ENCODE measurements around the gene RTP3.

RTP3 gene

DNA sequence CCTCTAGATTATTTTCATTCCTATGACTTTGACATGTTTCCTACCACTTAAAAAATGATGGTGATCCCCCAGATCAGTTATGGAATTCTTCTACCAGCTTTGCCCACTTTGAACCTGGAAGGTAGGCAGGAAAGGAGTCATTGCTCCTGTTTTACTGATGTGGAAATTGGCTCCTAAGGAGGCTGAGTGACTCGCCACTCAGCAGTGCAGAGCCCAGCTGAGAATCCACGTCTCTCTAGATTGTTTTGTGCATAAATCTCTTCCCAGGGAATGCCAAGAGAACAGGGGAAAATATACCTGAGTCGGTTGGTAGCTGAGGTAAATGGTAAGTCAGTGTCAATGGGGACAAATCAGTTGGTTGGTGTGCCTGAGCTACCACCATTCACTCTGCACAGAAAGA lies 37.7 kb upstream of the RTP3 start:
- Histone ChIP-seq H2AFZ (ENCODE audit: low read depth, low read length) (no peak overlapping the region), H3K27me3 (ENCODE audit: low read depth, low read length) (peaks cover 60% of the 10 kb centered on the region), H3K4me3 (ENCODE audit: low read length) (no peak overlapping the region), H3K79me2 (ENCODE audit: low read length) (no peaks in the 10 kb centered on the region), H4K20me1 (ENCODE audit: insufficient read depth, low read length) (no peaks in the 10 kb centered on the region), H3K9me3 (ENCODE audit: insufficient read depth, low read length) (no peaks in the 10 kb centered on the region), H3K27ac (ENCODE audit: low read length) (no peak overlapping the region), H3K9ac (ENCODE audit: low read length) (no peak overlapping the region), H3K4me1 (ENCODE audit: low read length) (peaks cover 4% of the 10 kb centered on the region; the same call in 1 of the 2 replicates), H3K36me3 (replicated peaks; ENCODE audit: low read depth, low read length) (no peaks in the 10 kb centered on the region), H3K4me2 (ENCODE audit: low read length) (no peak overlapping the region)
- TF ChIP-seq EZH2phosphoT487 (IDR thresholded peaks at IDR 0.05; ENCODE audit: low read depth): no peak
- TF ChIP-seq, protein P1, sequence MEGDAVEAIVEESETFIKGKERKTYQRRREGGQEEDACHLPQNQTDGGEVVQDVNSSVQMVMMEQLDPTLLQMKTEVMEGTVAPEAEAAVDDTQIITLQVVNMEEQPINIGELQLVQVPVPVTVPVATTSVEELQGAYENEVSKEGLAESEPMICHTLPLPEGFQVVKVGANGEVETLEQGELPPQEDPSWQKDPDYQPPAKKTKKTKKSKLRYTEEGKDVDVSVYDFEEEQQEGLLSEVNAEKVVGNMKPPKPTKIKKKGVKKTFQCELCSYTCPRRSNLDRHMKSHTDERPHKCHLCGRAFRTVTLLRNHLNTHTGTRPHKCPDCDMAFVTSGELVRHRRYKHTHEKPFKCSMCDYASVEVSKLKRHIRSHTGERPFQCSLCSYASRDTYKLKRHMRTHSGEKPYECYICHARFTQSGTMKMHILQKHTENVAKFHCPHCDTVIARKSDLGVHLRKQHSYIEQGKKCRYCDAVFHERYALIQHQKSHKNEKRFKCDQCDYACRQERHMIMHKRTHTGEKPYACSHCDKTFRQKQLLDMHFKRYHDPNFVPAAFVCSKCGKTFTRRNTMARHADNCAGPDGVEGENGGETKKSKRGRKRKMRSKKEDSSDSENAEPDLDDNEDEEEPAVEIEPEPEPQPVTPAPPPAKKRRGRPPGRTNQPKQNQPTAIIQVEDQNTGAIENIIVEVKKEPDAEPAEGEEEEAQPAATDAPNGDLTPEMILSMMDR (IDR thresholded peaks at IDR 0.05; ENCODE audit: low read depth, low read length): no peak

GRCh38 chr3:46462111-46462510 lies 35.7 kb upstream of the RTP3 start:
- Histone ChIP-seq H3K4me2 (ENCODE audit: low read length) (no peak overlapping the region; the same call in 1 of the 2 replicates), H3K9me3 (ENCODE audit: insufficient read depth, low read length) (no peaks in the 10 kb centered on the region), H3K27me3 (ENCODE audit: low read depth, low read length) (peaks cover 56% of the 10 kb centered on the region), H3K36me3 (replicated peaks; ENCODE audit: low read depth, low read length) (no peaks in the 10 kb centered on the region), H4K20me1 (ENCODE audit: insufficient read depth, low read length) (no peaks in the 10 kb centered on the region), H3K79me2 (ENCODE audit: low read length) (no peaks in the 10 kb centered on the region), H2AFZ (ENCODE audit: low read depth, low read length) (no peak overlapping the region), H3K4me3 (ENCODE audit: low read length) (no peak overlapping the region), H3K27ac (ENCODE audit: low read length) (no peak overlapping the region), H3K4me1 (ENCODE audit: low read length) (peaks cover 4% of the 10 kb centered on the region; the same call in 1 of the 2 replicates), H3K9ac (ENCODE audit: low read length) (no peak overlapping the region)
- TF ChIP-seq EZH2phosphoT487 (IDR thresholded peaks at IDR 0.05; ENCODE audit: low read depth): no peak
- TF ChIP-seq, protein P1 (IDR thresholded peaks at IDR 0.05; ENCODE audit: low read depth, low read length): peak; percentile 14; the same call in 1 of the 2 replicates

GRCh38 chr3:46462511-46462910 lies 35.3 kb upstream of the RTP3 start:
- no peaks in the 10 kb centered on the region for H4K20me1 ChIP-seq (ENCODE audit: insufficient read depth, low read length)
- no peak overlapping the region for H3K27ac ChIP-seq (ENCODE audit: low read length)
- no peak overlapping the region for H3K4me2 ChIP-seq (ENCODE audit: low read length)
- no peak overlapping the region for H2AFZ ChIP-seq (ENCODE audit: low read depth, low read length)
- H3K79me2 ChIP-seq (ENCODE audit: low read length): no peaks in the 10 kb centered on the region
- no peak overlapping the region for H3K9ac ChIP-seq (ENCODE audit: low read length)
- peaks cover 53% of the 10 kb centered on the region for H3K27me3 ChIP-seq (ENCODE audit: low read depth, low read length)
- H3K4me3 ChIP-seq (ENCODE audit: low read length): no peak overlapping the region
- H3K4me1 ChIP-seq (ENCODE audit: low read length): peaks cover 4% of the 10 kb centered on the region; the same call in 1 of the 2 replicates
- H3K9me3 ChIP-seq (ENCODE audit: insufficient read depth, low read length): no peaks in the 10 kb centered on the region
- no peaks in the 10 kb centered on the region for H3K36me3 ChIP-seq (replicated peaks; ENCODE audit: low read depth, low read length)
- TF ChIP-seq, protein P1 (IDR thresholded peaks at IDR 0.05; ENCODE audit: low read depth, low read length): no peak
- TF ChIP-seq EZH2phosphoT487 (IDR thresholded peaks at IDR 0.05; ENCODE audit: low read depth): no peak

GRCh38 chr3:46463120-46463867 lies 34.5 kb upstream of the RTP3 start:
- no peak overlapping the region for H3K27ac ChIP-seq (ENCODE audit: low read length)
- no peak overlapping the region for H3K4me2 ChIP-seq (ENCODE audit: low read length)
- H3K4me1 ChIP-seq (ENCODE audit: low read length): peaks cover 4% of the 10 kb centered on the region; the same call in 1 of the 2 replicates
- H4K20me1 ChIP-seq (ENCODE audit: insufficient read depth, low read length): no peaks in the 10 kb centered on the region
- H3K27me3 ChIP-seq (ENCODE audit: low read depth, low read length): peaks cover 53% of the 10 kb centered on the region
- H3K9ac ChIP-seq (ENCODE audit: low read length): no peak overlapping the region
- no peaks in the 10 kb centered on the region for H3K9me3 ChIP-seq (ENCODE audit: insufficient read depth, low read length)
- TF ChIP-seq, protein P1 (IDR thresholded peaks at IDR 0.05; ENCODE audit: low read depth, low read length): no peak
- no peak for TF ChIP-seq EZH2phosphoT487 (IDR thresholded peaks at IDR 0.05; ENCODE audit: low read depth)
- no peaks in the 10 kb centered on the region for H3K36me3 ChIP-seq (replicated peaks; ENCODE audit: low read depth, low read length)
- H3K79me2 ChIP-seq (ENCODE audit: low read length): no peaks in the 10 kb centered on the region
- H3K4me3 ChIP-seq (ENCODE audit: low read length): no peak overlapping the region
- H2AFZ ChIP-seq (ENCODE audit: low read depth, low read length): no peak overlapping the region
